Measurements from ENCODE around the gene PVALEF. TPM values are rescaled to one million over a fixed set of nuclear protein-coding genes. Genes with fewer than 3 reads are reported as not detected.

Gene PVALEF
- total RNA-seq, 1 experiment from 2014 or later, result not detected

- no peak overlapping the region for H2AFZ ChIP-seq (ENCODE audit: low read length)
- H3K4me1 ChIP-seq (ENCODE audit: insufficient read depth, low read length), result no peaks in the 10 kb centered on the region
- no peak overlapping the region for H4K5ac ChIP-seq (ENCODE audit: insufficient read length, low read depth, low read length)
- Mint-ChIP-seq H3K27me3 (ENCODE audit: low read depth) (no peaks in the 10 kb centered on the region), H3K36me3 (ENCODE audit: insufficient read depth in 1 of 3, low read depth in 3 of 3) (peaks cover under 1 to 18% (median 8%) of the 10 kb centered on the region in 3 experiments; a peak in 6 of 7 replicates), H3K4me3 (no peak overlapping the region), H3K27ac (no peak overlapping the region), H3K4me1 (peaks cover 3 to 4% of the 10 kb centered on the region in 2 experiments; a peak in 1 of 4 replicates), H3K9me3 (no peaks in the 10 kb centered on the region)
- no peak overlapping the region for H2AK5ac ChIP-seq (ENCODE audit: insufficient read length, low read length)
- DNase-seq, result no peak
- no CpG with 5 or more reads among the region's 9 CpGs for WGBS (ENCODE audit: extremely low coverage, insufficient read length, low lambda C conversion rate)
- H3K79me1 ChIP-seq (ENCODE audit: insufficient read depth, low read depth, low read length, poor library complexity, severe bottlenecking), result no peaks in the 10 kb centered on the region
- no peak overlapping the region for H3K27ac ChIP-seq (ENCODE audit: insufficient read length, low read depth, low read length)
- H3K4me2 ChIP-seq (ENCODE audit: insufficient read depth, insufficient read length, low read length), result no peak overlapping the region
- no peak overlapping the region for H4K91ac ChIP-seq (ENCODE audit: insufficient read length, low read depth, low read length)
- TF ChIP-seq CTCF (conservative IDR thresholded peaks at IDR 0.05), result no peak
- no peak overlapping the region for H2BK12ac ChIP-seq (ENCODE audit: insufficient read length, low read depth, low read length)
- no peaks in the 10 kb centered on the region for H3K27me3 ChIP-seq (ENCODE audit: insufficient read depth, low read length)
- H2BK15ac ChIP-seq (ENCODE audit: low read depth, low read length), result no peak overlapping the region
- no peaks in the 10 kb centered on the region for H3K23me2 ChIP-seq (ENCODE audit: insufficient read length, low read depth, low read length, poor library complexity, severe bottlenecking)
- H3K14ac ChIP-seq (ENCODE audit: insufficient read depth, low read length), result no peak overlapping the region
- H3K9ac ChIP-seq (ENCODE audit: extremely low read depth, insufficient read length, low read length), result no peak overlapping the region
- no peaks in the 10 kb centered on the region for H3K9me3 ChIP-seq (ENCODE audit: control insufficient read depth, low read depth, low read length)
- no peak overlapping the region for H3K56ac ChIP-seq (ENCODE audit: insufficient read length, low read depth, low read length)
- no peaks in the 10 kb centered on the region for H4K20me1 ChIP-seq (ENCODE audit: control insufficient read depth, insufficient read depth, insufficient read length)
- H2BK20ac ChIP-seq (ENCODE audit: low read depth, low read length, poor library complexity, severe bottlenecking), result no peak overlapping the region
- no peak overlapping the region for H3K23ac ChIP-seq (ENCODE audit: insufficient read length, low read depth, low read length)
- H3K4ac ChIP-seq (ENCODE audit: low read depth, low read length), result no peak overlapping the region
- no peak overlapping the region for H4K8ac ChIP-seq (replicated peaks; ENCODE audit: insufficient read length, low read depth, low read length)
- no peak overlapping the region for H2BK5ac ChIP-seq (ENCODE audit: insufficient read length, low read length)
- H3K18ac ChIP-seq (ENCODE audit: insufficient read length, low read depth, low read length), result no peak overlapping the region
- H3T11ph ChIP-seq (ENCODE audit: low read length), result no peak overlapping the region
- no peaks in the 10 kb centered on the region; the same call in 1 of the 2 replicates for H3K79me2 ChIP-seq (ENCODE audit: insufficient read depth, low read length)
- no peak overlapping the region for H2BK120ac ChIP-seq (ENCODE audit: low read depth, low read length, poor library complexity, severe bottlenecking)
Measured at GRCh38 chr17:81212365-81212764, 47.1 kb downstream of the PVALEF start.

Measured in H9 (cell line).